HL-60 (cell line): Measurements from ENCODE around the gene COPG1.

Experiments used
- GABPA ChIP-seq: IDR thresholded peaks from 2 replicates; pipeline ENCODE4 v1.6.1; 2012; ENCODE audit warnings: low read depth
- POLR2AphosphoS5 ChIP-seq: IDR thresholded peaks from 2 replicates; pipeline ENCODE4 v1.6.1; 2012; ENCODE audit warnings: low read depth
- SPI1 ChIP-seq: IDR thresholded peaks from 2 replicates; pipeline ENCODE4 v1.6.1; 2012; ENCODE audit warnings: low read depth, mild to moderate bottlenecking, borderline replicate concordance
- TF ChIP-seq, protein P1 (sequence below): IDR thresholded peaks from one replicate; pipeline ENCODE4 v1.5.1; 2011; ENCODE audit warnings: low read length, control low read depth, inconsistent platforms; ENCODE audit not compliant: insufficient read depth
- TF ChIP-seq, protein P2 (sequence below): IDR thresholded peaks from 2 replicates; pipeline ENCODE4 v1.6.1; 2012; ENCODE audit warnings: low read depth; ENCODE audit not compliant: insufficient replicate concordance

DNA sequence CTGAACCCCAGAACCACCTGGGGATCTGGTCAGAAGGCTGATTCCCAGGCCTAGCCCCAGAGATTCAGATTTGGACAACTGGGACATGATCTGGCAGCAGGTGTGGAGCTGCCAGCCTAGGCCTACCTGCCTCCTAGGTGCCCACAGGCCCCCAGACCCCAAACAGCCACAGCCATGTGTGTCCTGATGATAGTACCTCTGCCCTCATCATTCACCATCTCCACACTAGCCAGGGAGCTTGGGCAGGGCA lies 63.9 kb downstream of the COPG1 start:
- no peak for TF ChIP-seq SPI1
- TF ChIP-seq, protein P1, sequence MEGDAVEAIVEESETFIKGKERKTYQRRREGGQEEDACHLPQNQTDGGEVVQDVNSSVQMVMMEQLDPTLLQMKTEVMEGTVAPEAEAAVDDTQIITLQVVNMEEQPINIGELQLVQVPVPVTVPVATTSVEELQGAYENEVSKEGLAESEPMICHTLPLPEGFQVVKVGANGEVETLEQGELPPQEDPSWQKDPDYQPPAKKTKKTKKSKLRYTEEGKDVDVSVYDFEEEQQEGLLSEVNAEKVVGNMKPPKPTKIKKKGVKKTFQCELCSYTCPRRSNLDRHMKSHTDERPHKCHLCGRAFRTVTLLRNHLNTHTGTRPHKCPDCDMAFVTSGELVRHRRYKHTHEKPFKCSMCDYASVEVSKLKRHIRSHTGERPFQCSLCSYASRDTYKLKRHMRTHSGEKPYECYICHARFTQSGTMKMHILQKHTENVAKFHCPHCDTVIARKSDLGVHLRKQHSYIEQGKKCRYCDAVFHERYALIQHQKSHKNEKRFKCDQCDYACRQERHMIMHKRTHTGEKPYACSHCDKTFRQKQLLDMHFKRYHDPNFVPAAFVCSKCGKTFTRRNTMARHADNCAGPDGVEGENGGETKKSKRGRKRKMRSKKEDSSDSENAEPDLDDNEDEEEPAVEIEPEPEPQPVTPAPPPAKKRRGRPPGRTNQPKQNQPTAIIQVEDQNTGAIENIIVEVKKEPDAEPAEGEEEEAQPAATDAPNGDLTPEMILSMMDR: no peak
- TF ChIP-seq, protein P2, sequence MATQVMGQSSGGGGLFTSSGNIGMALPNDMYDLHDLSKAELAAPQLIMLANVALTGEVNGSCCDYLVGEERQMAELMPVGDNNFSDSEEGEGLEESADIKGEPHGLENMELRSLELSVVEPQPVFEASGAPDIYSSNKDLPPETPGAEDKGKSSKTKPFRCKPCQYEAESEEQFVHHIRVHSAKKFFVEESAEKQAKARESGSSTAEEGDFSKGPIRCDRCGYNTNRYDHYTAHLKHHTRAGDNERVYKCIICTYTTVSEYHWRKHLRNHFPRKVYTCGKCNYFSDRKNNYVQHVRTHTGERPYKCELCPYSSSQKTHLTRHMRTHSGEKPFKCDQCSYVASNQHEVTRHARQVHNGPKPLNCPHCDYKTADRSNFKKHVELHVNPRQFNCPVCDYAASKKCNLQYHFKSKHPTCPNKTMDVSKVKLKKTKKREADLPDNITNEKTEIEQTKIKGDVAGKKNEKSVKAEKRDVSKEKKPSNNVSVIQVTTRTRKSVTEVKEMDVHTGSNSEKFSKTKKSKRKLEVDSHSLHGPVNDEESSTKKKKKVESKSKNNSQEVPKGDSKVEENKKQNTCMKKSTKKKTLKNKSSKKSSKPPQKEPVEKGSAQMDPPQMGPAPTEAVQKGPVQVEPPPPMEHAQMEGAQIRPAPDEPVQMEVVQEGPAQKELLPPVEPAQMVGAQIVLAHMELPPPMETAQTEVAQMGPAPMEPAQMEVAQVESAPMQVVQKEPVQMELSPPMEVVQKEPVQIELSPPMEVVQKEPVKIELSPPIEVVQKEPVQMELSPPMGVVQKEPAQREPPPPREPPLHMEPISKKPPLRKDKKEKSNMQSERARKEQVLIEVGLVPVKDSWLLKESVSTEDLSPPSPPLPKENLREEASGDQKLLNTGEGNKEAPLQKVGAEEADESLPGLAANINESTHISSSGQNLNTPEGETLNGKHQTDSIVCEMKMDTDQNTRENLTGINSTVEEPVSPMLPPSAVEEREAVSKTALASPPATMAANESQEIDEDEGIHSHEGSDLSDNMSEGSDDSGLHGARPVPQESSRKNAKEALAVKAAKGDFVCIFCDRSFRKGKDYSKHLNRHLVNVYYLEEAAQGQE: no peak
- no peak for TF ChIP-seq GABPA
- peak; percentile 66 for TF ChIP-seq POLR2AphosphoS5
